ENCODE measurements around the gene CHML. TPM values are rescaled to one million over a fixed set of nuclear protein-coding genes. Genes with fewer than 3 reads are reported as not detected.

Gene CHML
- total and polyA plus RNA-seq, 2 donors (not counting 1 experiment from before 2014, with no cell fraction given) = 9.7 to 34.0 TPM

GRCh38 chr1:241638909-241639622, 1.1 kb downstream of the CHML start:
- WGBS (ENCODE audit: insufficient coverage) = 0% methylated on average over 4 of the region's 11 CpGs
- H3K4me1 Mint-ChIP-seq = peaks cover 62% of the 10 kb centered on the region
- Histone ChIP-seq H3K9ac (ENCODE audit: low read length) (peak overlapping the region; percentile 93), H3K9me3 (ENCODE audit: control extremely low read depth in 1 of 3, control insufficient read depth in 2 of 3, insufficient read depth in 1 of 3, low read length in 2 of 3) (peaks cover 0 to 4% (median 0%) of the 10 kb centered on the region in 3 donors), H3K27ac (ENCODE audit: low read length in 2 of 2) (peak overlapping the region; percentile 56 to 81), H3K4me3 (ENCODE audit: control extremely low read depth in 1 of 5, extremely low read depth in 1 of 5, insufficient read depth in 1 of 5, low read depth in 2 of 5, low read length in 4 of 5) (peak overlapping the region; percentile 78 to 97 (median 94)), H4K20me1 (ENCODE audit: control insufficient read depth, insufficient read depth, low read length, poor library complexity, severe bottlenecking) (no peaks in the 10 kb centered on the region), H3K36me3 (replicated peaks in 1 of 2; ENCODE audit: control extremely low read depth in 1 of 2, control insufficient read depth in 1 of 2, extremely low read depth in 1 of 2, insufficient read depth in 2 of 2, low read length in 1 of 2) (no peaks in the 10 kb centered on the region), H3K79me2 (ENCODE audit: control insufficient read depth, insufficient read depth, low read length) (peaks cover 55% of the 10 kb centered on the region), H3K4me2 (replicated peaks; ENCODE audit: low read depth, low read length, poor library complexity, severe bottlenecking) (peak overlapping the region; percentile 71), H2AFZ (ENCODE audit: insufficient read depth, low read depth, low read length, poor library complexity, severe bottlenecking) (peak overlapping the region; percentile 85), H3K4me1 (ENCODE audit: control insufficient read depth in 2 of 2, insufficient read depth in 2 of 2, low read length in 2 of 2) (peaks cover 39 to 46% of the 10 kb centered on the region in 2 donors), H3K27me3 (replicated peaks in 1 of 4; ENCODE audit: control extremely low read depth in 1 of 4, control insufficient read depth in 3 of 4, insufficient read depth in 4 of 4, low read length in 3 of 4) (no peaks in the 10 kb centered on the region)
- H3K4me3 Mint-ChIP-seq = peak overlapping the region; percentile 84
- ATAC-seq (ENCODE audit: low read depth) (no peak), DNase-seq (peak; percentile 42)
- ChIA-PET CTCF (interaction anchor here (0.7 to 2.5 kb wide), 5 partner anchors 10 to 37 kb away, joined by 3 to 15 read pairs (median 4); no protein-coding TSS in a partner anchor), POLR2A (no interaction called here)
- H3K27ac Mint-ChIP-seq = peak overlapping the region; percentile 93
- TF ChIP-seq EZH2 (IDR thresholded peaks at IDR 0.05; ENCODE audit: borderline replicate concordance, insufficient read depth, low read depth, low read length, poor library complexity, severe bottlenecking) = no peak
- TF ChIP-seq, protein P1, sequence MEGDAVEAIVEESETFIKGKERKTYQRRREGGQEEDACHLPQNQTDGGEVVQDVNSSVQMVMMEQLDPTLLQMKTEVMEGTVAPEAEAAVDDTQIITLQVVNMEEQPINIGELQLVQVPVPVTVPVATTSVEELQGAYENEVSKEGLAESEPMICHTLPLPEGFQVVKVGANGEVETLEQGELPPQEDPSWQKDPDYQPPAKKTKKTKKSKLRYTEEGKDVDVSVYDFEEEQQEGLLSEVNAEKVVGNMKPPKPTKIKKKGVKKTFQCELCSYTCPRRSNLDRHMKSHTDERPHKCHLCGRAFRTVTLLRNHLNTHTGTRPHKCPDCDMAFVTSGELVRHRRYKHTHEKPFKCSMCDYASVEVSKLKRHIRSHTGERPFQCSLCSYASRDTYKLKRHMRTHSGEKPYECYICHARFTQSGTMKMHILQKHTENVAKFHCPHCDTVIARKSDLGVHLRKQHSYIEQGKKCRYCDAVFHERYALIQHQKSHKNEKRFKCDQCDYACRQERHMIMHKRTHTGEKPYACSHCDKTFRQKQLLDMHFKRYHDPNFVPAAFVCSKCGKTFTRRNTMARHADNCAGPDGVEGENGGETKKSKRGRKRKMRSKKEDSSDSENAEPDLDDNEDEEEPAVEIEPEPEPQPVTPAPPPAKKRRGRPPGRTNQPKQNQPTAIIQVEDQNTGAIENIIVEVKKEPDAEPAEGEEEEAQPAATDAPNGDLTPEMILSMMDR (IDR thresholded peaks at IDR 0.05) = no peak
- H3K27me3 Mint-ChIP-seq = no peaks in the 10 kb centered on the region
- peaks cover 3% of the 10 kb centered on the region for H3K9me3 Mint-ChIP-seq (ENCODE audit: insufficient read depth)
- intact Hi-C loops (cut with micrococcal nuclease) = loop anchor here (5.0 kb wide), 1 partner anchor 42 kb away; no protein-coding TSS in a partner anchor
